Measurements from ENCODE around the gene EIF2B5.

EIF2B5 gene

DNA sequence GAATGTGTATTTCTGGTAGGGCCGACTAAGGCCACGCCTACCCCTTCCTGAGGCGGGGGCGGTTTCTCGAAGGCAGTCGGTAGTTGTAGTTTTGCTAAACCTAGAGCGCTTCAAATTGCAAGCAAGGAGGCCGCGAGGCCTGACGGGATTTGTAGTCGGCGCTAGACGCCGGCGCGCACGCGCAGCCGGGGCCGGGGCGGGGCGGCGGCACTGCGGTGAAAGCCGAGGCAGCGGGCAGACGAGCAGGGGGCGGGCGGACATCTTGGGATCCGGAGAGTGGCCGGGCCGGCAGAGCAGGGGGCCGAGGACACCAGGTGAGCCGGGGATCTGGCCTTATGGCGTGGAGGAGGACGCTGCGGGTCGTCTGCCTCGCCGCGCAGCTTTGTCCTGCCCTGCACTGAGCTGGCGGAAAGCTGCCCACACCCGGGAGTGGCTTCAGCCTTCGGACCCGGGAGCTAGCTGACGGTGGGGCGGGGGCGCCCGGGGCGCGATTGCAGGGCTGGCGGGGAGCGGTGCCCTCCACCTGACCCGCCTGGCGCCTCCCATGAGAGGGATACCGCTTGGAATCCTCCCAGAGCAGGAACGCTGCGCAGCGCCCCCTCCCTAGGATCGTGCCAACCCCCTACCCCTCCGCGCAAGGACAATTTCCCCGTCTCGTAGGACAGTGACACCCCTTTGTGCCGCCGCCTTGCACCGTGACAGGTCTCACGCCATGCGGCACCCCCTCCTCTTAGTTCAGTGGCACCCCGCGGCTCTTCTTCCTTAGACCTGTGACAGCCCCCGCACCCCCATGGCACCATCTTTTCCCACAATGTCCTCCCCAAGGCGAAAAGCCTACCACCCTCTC lies 39.7 kb downstream of the EIF2B5 start, which contains the start of gene AP2M1:
AP2M1 (plus strand) TSS at position 210 of the 847 bp plus-strand sequence. CDS start 2,139 bp downstream, outside the sequence.
- peak; percentile 100 for DNase-seq

DNA sequence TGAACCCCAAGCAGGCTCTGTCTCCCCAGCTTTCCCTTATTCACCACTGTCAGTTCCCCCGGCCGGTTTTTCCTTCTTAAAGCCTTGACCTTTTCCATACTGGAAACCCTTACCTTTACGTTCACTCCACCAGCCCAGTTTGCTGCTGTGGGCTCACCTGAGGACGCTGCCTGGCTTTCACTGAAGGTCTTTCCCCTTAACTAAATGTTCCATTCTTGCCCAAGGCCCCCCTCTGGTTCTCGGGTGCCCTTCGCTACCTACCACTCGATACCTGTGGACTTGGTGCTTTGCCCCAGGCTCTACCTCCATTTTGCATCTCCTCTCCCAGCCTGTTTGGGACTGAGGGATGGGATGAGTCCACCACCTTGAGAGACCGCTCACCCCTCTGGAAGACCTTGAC lies 40.3 kb downstream of the EIF2B5 start:
- DNase-seq: no peak

DNA sequence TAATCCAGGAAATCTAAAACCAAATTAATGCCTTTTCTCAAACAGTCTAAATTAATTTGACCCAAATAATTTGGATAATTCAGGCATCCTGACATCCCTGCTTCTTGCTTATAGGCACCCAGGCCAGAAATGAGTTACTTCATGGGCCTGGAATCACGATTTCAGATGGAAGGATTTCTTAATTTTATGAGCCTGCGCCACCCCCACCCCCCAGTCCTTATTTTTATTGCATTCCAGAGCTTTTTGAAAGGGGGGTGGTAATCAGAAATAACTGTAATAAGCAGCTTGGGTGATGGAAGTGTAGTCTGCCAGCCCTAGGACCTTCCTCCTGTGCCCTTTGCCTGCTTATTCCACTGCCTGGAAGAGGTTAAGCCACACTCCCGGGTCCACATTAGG lies 40.8 kb downstream of the EIF2B5 start:
- DNase-seq: no peak

DNA sequence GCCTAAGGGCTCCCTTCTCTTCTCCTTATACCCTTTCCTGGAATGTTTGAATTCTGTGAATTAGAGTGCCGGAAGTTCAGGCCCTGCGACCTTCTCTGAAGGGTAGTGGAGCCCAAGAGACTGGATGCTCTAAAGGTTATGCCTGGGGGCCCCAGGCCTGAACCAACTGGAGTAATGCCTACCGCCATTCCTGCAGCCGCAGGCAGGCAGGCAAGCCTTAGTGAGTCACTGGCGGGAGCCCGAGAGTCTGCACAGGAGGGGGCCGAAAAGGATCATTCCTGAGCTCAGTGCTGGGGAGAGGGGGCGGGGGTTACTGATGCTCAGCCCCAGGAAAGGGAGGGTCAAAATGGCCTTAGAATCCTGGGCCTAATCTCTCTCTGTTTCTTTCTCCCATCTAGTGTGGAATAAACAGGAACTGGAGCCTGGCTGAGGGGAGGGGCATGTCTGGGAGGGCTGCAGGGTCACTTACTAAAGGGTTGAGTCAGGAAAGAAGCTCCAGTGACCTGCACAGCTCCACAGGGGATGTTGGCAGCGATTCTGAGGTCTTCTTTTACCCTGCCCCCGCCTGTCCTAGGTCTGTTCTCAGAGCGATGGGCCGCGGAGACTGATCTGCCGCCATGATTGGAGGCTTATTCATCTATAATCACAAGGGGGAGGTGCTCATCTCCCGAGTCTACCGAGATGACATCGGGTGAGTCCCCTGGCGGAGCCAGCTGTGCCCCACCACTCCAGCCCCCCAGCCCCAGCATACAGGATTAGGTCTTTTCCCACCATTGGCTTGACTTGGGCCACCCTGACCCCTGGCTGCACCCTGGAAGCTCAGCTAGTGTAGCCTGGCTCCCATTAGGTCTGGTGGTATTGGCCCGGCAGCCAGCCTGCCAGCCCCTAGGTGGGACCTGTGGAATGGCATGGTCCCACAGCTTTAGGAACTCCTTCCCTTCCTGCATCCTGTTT lies 41.5 kb downstream of the EIF2B5 start:
- DNase-seq: peak; percentile 97

DNA sequence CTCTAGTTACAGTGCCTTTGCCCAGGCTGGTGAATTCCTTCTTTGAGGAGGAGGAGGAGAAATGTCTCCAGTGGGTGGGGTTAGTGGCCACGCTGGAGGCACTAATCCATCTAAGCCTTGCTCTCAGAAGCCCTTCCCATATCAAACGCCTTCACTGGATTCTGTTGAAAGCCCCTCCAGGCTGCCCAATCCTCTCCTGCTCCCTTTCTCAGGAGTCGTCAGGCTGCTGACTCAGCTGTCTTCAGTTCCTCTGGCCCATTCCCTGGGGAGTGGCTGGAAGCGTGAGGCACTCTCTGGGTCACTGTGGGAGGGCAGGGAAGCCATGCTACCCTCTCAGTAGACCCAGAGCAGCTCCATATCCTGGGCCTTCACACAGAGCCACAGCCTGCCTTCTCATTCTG lies 42.2 kb downstream of the EIF2B5 start:
- peak; percentile 58 for DNase-seq

DNA sequence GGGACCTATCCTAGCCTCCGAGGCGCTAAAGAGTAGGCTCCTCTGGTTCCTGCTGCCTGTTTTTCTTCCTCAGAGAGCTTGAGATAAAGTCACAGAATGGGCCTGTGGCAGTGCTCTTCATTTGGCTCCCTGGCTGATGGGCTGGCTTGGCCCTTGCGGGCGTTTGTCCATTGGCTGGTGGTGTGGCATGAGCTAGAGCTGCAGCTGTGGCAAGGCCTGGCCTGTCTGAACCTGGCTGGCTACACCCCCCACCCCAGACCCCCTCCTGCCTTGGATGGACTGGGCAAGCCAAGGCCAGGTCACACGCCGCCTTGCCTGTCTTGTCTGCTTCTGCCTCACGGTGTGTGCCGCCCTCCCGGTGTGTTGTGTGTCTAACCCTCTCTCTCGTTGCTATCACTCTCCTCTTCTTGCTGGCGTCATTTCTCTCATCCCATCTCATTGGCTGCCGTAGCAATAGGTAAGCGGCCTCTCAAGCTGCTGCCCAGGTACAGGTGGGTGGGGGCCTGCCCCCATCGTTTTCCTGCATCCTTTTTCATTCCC lies 42.7 kb downstream of the EIF2B5 start:
- no peak for DNase-seq

DNA sequence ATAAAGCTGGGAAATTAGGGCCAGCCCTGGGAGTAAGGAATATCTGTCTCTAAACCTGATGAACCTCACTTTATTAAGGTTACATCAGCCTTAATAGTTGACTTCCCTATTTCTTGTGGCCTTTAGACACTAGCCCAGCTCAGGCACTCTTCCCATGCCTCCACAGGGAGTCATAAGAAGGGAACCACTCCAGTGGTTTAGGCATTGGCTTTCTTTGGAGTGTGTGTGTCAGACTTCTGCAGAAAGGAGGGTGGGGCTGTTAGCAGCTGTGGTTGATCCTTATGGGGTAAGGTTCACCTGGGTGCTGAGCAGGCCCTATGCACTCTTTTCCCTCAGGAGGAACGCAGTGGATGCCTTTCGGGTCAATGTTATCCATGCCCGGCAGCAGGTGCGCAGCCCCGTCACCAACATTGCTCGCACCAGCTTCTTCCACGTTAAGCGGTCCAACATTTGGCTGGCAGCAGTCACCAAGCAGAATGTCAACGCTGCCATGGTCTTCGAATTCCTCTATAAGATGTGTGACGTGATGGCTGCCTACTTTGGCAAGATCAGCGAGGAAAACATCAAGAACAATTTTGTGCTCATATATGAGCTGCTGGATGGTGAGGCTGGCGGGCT lies 43.5 kb downstream of the EIF2B5 start:
- no peak for DNase-seq

DNA sequence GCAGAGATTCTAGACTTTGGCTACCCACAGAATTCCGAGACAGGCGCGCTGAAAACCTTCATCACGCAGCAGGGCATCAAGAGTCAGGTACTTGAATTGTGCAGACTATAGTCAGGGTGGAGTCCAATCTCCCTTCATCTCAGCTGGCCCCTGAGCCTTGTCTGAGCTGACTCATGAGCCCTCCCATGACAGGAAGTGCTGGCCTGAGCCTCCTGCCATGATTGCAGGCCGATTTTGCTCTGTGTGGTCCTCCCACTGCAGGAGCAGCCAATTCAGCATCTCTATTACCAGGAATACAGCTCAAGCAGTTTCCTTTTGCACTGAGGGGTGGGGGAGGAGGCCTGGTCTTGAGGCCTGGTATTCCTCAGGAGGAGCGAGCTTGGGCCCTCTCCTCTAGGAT lies 45.0 kb downstream of the EIF2B5 start:
- peak; percentile 35 for DNase-seq

DNA sequence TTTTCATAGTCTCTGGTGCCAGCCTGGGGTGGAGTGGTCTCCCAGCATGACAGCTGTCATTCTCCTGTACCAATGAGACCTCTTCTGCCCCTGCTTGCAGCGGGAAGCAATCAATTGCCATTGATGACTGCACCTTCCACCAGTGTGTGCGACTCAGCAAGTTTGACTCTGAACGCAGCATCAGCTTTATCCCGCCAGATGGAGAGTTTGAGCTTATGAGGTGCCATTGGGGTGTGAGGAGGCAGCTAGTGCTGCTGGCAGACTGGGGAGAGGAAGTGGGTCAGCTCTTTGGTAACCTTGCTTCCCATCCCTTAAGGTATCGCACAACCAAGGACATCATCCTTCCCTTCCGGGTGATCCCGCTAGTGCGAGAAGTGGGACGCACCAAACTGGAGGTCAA lies 46.4 kb downstream of the EIF2B5 start:
- no peak for DNase-seq

DNA sequence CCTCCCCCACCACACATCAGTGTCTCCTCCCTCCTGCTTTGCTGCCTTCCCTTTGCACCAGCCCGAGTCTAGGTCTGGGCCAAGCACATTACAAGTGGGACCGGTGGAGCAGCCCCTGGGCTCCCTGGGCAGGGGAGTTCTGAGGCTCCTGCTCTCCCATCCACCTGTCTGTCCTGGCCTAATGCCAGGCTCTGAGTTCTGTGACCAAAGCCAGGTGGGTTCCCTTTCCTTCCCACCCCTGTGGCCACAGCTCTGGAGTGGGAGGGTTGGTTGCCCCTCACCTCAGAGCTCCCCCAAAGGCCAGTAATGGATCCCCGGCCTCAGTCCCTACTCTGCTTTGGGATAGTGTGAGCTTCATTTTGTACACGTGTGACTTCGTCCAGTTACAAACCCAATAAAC lies 48.5 kb downstream of the EIF2B5 start:
- DNase-seq: no peak

DNA sequence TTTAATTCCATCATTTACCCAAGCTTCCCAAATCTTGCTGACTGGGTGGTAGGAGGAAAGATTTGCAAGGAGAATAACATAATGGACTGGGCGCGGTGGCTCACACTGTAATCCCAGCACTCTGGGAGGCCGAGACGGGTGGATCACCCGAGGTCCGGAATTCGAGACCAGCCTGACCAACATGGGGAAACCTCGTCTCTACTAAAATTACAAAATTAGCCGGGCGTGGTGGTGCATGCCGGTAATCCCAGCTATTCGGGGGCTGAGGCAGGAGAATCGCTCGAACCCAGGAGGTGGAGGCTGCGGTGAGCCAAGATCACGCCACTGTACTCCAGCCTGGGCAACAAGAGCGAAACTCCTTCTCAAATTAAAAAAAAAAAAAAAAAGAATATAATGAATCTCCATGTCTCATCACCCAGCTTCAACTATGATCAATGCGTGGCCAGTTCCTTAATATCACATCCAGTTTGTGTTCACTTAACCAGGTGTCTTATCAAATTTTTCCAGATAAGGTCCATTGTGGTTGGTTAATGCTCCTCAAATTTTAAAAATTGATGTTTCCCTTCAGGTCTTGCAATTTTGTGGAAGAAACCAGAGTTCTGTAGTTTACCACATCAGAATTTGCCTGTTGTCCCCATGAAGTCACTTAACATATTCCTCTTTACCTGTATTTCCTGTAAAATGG lies 49.5 kb downstream of the EIF2B5 start:
- no peak for DNase-seq

DNA sequence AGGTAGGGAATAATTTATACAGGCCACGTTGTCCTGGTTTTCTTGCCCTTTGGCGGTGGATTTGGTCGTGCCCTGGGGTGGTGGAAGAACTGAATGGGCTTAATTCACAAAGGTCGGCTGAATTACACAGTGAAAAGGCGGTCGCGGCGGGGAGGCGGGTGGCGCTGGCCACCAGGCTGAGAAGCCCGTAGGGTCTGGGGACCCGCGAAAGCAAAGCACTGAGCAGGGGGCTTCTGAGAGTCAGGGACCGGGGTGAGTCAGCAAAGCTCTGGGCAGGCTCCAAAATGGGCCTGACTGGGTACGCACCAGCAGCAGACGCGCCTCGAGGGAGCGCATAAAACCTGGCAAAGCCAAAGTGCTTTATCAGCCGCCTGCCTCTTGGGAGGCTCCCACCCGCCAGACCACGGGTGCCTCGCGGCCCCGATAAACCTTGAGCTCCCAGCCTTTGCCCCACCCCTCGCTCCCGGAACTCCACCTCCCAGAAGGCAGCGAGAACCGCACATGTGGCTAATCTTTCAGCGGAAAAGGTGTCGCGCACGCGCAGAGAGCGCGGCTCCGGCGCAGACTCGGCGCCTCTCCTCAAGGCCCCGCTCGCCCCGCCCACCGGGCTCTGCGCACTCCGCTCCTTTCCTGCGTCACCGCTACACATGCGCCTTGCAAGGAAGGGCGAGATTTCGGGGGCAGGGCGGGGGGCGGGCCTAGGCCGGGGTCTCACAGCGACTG lies 50.5 kb downstream of the EIF2B5 start:
- peak; percentile 99 for DNase-seq

DNA sequence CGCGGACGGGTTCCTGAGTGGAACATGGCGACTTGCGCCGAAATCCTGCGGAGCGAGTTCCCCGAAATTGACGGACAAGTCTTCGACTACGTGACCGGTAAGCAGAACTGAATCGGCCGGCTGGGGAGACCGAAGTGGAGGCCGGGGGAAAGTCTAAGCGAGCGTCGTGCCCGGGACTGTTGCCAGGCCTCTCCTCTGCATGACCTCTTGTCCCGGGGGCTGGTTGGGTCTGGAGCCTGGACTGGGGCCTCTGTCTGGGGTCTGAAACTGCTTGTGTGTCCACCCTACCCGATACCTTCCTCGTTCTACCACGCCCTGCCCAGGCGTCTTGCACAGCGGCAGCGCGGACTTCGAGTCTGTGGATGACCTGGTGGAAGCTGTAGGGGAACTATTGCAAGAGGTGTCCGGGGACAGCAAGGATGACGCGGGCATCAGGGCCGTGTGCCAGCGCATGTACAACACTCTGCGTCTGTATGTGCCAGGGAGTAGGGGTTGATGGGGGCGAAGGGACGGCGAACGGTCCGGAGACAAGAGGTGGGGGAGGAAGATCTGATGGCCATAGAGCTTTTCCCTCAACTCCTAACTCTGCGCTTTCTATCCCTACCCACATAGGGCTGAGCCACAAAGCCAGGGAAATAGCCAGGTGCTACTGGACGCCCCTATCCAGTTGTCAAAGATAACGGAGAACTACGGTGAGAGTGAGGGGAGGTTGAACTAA lies 51.2 kb downstream of the EIF2B5 start, which contains the start of gene ABCF3:
ABCF3 (plus strand) TSS at position 16 of the 718 bp plus-strand sequence; CDS start at position 25, 9 bp downstream.
- DNase-seq: peak; percentile 29

DNA sequence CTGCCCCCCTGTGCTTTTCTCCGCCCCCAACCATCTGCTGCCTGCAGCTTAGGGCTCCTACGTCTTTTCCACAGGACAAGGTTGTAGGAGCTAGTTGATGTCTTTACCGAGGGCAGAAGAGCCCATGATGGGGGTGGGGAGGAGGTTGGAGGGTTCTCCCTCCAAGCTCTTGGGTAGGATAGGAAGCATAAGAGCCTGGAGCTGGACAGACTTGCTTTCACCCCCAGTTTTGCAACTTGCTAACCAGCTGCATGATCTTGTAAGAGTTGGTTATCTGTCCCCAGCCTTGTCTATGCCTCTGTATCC lies 51.7 kb downstream of the EIF2B5 start:
- DNase-seq: no peak

DNA sequence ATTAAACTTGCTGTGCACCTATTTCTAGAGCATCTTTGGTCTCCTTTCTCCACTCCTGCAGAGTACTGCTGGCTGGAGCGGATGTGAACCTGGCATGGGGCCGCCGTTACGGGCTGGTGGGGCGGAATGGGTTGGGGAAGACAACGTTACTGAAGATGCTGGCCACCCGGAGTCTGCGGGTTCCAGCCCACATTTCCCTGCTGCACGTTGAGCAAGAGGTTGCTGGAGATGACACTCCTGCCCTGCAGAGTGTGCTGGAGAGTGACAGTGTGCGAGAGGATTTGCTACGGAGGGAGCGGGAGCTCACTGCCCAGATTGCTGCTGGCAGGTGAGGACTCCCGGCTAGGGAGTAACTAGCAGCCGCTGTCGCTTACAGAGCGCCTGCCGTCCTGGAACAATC lies 52.9 kb downstream of the EIF2B5 start:
- no peak for DNase-seq

DNA sequence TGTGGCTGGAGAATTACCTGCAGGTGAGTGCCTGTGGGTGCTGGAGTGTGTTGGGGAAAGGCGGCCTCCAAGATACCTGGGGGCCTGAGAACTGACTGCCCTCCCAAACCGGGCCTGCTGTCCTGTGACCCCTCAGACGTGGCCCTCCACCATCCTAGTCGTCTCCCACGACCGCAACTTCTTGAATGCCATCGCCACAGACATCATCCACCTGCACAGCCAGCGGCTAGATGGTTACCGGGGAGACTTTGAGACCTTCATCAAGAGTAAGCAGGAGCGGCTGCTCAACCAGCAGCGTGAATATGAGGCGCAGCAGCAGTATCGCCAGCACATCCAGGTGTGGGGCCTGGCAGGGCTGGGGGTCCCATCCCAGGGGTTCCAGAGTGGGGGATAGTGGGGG lies 54.3 kb downstream of the EIF2B5 start:
- DNase-seq: no peak

DNA sequence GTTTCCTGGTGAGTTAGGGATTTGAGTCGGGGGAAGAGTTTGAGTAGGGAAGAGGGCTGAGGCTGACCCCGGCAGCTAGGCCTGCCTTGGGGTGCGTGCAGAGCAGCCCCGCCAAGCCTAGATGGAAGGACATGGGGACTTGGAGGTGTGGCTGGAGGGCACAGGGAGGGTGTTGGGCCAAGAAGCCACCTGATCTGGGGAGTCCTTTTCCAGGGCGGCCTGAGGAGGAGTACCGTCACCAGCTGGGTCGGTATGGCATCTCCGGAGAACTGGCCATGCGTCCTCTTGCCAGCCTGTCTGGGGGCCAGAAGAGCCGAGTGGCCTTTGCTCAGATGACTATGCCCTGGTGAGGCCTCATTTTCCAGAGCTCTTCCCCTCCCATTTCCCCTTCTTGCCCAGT lies 57.7 kb downstream of the EIF2B5 start:
- no peak for DNase-seq

DNA sequence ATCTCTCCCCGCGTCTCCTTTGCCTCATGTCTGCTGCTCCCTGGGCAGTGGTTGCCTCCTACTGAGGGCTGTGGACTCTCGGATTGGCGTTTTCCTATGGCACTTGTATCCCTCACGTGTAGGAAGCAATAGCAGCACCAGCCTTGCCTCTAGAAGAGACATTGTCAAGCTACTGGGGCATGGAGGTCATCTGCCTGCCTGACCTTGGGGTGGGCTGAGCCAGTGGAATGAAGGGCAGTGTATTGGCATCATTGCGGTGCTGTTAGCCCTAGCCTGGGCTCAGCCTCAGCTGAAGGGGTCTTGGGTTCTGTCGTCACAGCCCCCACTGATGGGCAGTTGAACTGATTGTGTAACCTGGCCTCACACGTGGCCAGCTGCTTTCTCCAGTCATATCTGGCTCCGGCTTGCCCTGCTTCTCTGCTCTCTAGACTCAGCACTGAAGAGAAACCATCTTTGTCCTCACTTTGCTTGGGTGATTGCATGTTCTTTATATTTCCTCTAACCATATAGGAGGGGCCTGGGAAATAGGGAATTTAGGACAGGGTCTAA lies 58.9 kb downstream of the EIF2B5 start:
- DNase-seq: no peak
